Suprapubic skin (tissue), 4 donors: Measurements from ENCODE around the gene MEIOSIN.

ENCODE experiments used
- EP300 ChIP-seq: sonication (generic); formaldehyde crosslinking; IDR thresholded peaks from one replicate; pipeline ENCODE4 v1.6.1; 2017; ENCODE audit warnings: antibody characterized with exemption
- POLR2A ChIP-seq, 2 donors: fragments of 450-650 bp; IDR thresholded peaks; one replicate each; pipeline ENCODE4 v1.6.1; 2017; ENCODE audit warnings: antibody characterized with exemption in 2 of 2, mild to moderate bottlenecking in 2 of 2, moderate library complexity in 2 of 2
- POLR2AphosphoS5 ChIP-seq, 3 donors: sonication (generic); formaldehyde crosslinking; IDR thresholded peaks; one replicate each; pipeline ENCODE4 v1.6.1; 2017; ENCODE audit warnings: antibody characterized with exemption in 3 of 3
- TF ChIP-seq, protein P1 (sequence below), 2 donors: fragments of 200-600 bp in 1 of 2; fragments of 450-650 bp in 1 of 2; sonication (generic) in 1 of 2; IDR thresholded peaks; one replicate each; pipeline ENCODE4 v1.5.1; 2016 to 2019; ENCODE audit warnings: antibody characterized with exemption in 2 of 2, mild to moderate bottlenecking in 1 of 2, moderate library complexity in 1 of 2

DNA sequence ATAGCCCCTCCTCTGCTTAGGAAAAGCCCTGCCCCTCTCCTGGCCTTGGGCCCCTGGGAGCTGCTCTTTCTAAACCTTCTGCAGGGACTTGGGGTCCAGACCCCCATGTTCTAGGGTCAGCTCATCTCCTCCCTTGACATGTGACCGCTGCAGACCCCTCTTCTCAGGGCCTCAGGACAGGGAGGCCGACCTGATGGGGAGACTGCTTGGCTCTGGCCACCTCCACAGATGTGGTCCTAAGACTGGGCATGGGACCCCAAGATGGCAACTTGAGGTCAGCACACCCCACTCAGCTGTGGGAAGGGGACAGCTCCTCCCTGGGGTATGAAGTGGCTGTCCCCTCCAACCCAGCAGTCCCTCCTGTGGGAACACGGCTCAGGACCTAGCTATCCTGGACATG, 39.7 kb downstream of the MEIOSIN start:
- TF ChIP-seq, protein P1, sequence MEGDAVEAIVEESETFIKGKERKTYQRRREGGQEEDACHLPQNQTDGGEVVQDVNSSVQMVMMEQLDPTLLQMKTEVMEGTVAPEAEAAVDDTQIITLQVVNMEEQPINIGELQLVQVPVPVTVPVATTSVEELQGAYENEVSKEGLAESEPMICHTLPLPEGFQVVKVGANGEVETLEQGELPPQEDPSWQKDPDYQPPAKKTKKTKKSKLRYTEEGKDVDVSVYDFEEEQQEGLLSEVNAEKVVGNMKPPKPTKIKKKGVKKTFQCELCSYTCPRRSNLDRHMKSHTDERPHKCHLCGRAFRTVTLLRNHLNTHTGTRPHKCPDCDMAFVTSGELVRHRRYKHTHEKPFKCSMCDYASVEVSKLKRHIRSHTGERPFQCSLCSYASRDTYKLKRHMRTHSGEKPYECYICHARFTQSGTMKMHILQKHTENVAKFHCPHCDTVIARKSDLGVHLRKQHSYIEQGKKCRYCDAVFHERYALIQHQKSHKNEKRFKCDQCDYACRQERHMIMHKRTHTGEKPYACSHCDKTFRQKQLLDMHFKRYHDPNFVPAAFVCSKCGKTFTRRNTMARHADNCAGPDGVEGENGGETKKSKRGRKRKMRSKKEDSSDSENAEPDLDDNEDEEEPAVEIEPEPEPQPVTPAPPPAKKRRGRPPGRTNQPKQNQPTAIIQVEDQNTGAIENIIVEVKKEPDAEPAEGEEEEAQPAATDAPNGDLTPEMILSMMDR (IDR thresholded peaks at IDR 0.05), result no peak
- no peak for TF ChIP-seq EP300
- no peak for TF ChIP-seq POLR2A (IDR thresholded peaks at IDR 0.05)
- no peak for TF ChIP-seq POLR2AphosphoS5 (IDR thresholded peaks at IDR 0.05)
